ENCODE results near the gene CTSF.

Gene CTSF

DNA sequence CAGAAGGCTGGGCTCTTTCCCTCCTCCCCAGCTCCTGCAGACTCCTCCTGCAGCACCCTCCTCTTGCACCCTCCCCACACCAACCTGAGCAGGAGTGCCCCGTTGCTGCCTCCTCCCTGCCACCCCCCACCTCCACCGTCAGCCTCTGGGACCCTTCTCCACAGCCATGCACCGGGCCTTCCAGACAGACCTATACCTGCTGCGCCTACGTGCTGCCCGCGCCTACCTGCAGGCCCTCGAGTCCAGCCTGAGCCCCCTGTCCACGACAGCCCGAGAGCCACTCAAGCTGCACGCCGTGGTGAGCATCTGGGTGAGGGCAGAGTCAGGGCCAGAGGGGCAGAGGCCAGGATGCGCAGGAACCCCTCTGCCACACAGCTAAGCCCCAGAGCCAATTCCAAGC lies 38.8 kb downstream of the CTSF start:
- DNase-seq, result no peak

DNA sequence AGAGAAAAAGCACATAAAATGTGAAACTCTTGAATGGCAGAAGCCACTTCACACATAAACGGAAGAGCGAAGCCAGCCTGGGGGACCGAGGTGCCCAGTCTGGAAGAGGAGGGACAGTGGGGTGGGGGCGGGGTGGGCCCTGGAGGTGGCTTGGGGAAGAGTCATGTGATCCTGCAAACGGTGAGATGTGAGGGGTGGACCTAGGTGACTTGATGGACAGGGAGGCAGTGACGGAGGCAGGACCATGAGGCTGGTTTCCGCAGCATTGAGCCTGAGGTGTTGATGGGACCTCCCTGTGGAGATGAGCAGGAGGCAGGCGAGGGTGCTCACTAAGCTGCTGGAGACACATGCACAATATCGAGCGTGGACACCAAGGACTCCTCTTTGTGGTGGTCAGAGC lies 39.3 kb downstream of the CTSF start:
- DNase-seq, result no peak

DNA sequence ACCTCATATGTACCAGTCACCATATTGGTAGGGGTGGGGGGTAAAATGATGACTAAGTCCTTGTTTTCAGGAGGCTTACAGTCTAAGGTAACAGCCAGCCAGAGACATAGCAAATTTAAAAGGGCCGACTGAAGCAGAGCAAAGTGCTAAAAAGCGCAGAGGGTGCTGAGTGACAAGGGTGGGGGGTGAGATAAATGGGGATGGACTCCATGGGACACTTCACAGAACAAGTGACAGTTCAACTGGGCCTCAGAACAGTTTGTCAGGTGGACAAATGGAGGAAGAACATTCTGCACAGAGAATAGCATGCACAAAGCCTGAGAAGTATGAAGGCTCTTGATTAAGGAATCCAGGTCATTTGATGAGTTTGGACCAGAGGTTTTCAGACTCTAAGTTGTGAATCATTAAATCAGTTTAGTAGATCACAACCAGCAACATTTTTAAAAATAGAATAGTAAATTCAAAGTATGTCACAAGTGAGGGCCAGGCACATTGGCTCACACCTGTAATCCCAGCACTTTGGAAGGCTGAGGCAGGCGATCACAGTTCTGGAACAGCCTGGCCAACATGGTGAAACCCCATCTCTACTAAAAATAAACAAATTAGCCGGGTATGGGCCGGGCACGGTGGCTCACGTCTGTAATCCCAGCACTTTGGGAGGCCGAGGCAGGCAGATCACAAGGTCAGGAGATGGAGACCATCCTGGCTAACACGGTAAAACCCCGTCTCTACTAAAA lies 43.9 kb downstream of the CTSF start:
- no peak for DNase-seq

DNA sequence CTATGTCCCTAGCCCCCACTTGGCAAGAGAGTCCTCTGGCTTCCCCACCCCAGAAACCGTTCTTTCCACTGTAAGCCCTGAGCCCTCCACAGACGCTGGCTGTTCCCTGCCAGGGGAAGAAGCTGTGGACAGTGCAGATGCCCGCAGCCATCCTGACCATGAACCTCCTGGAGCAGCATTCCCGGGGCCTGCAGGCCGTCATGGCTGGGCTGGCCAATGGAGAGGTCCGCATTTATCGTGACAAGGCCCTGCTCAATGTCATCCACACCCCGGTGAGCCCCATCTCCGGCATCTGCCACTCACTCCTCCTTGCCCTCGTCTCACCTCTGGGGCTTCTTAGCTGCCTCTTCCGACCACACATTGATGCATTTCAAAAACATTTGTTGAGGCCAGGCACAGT lies 44.8 kb downstream of the CTSF start:
- no peak for DNase-seq
